ENCODE measurements around the gene SAMD8.
A peak's percentile ranks its signal among the peaks of the same experiment; 100 is the strongest.
"Not testable (repeated sequence)": the region's sequence is repeated elsewhere in the genome, so short reads cannot be mapped to it uniquely, and the experiment has no call there.

The SAMD8 gene

DNA sequence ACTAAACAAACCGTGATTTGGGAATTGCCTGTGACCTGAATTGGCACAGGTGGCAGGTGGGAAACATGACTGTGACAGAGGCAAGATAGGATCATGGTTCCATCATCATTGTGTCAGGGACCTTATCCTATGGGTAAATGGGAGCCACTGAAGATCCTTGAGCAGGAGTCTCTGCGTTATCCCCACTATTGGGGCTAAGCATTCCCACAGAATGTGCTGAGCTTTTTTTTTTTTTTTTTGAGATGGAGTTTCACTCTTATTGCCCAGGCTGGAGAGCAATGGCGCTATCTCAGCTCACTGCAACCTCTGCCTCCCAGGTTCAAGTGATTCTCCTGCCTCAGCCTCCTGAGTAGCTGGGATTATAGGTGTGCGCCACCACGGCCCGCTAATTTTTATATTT is 88.5 kb downstream of the SAMD8 start:
- not testable (repeated sequence) for DNase-seq

- DNase-seq, result no peak
Measured at GRCh38 chr10:75201793-75202307, 90.4 kb downstream of the SAMD8 start.

DNA sequence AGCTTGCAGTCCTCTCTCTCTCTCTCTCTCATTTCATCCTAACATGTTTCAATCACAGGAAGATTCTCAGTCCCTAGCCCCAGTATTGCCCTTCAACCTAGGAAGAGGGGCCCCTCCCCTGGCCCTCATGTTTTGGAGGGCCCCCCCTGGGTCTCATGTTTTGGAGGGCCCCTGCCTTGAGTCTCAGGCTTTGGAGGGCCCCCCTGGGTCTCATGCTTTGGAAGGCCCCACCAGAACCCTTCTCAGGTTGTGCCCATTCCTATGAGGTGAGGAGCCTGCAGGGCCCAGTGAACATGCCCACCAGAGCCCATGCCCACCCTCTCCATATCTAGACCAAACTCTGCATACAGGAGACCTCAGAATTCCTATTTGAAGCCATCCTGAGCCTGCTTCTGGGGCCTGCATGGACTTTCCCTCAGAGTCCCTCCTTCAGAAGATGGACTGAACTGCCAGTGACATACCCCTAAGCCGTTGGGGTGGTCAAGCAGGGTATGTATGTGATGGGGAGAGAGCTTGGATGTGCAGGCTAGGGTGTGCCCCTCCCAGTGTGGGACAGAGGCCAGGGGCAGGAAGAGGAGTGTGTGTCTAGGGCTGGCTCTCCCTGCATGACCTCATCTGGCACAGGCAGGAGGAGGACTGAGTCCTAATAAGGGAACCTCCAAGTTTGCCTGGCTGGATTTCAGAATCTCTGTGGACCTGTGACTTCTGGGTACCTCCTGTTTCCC is 91.0 kb downstream of the SAMD8 start:
- DNase-seq, result no peak

- not testable (repeated sequence) for DNase-seq
Measured at GRCh38 chr10:75203046-75203620, 91.7 kb downstream of the SAMD8 start.

- DNase-seq, result no peak
Measured at GRCh38 chr10:75203724-75204123, 92.3 kb downstream of the SAMD8 start.

DNA sequence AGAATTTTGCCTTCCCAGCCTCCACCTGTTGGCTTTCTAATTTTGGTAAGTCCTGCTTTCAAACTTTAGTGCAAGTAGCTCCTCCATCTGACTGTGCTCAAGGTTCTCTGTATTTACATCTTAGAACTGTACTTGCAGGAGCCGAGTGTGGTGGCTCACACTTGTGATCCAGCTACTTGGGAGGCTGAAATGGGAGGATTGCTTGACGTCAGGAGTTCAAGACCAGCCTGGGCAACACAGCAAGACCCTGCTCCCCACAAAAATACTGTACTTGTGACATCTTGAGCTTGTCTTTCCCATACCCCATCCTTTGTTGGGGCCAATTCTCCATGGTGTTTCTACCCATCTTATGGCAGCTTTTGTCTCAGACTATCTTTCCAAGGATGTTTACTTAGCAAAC is 94.5 kb downstream of the SAMD8 start:
- DNase-seq, result no peak

DNA sequence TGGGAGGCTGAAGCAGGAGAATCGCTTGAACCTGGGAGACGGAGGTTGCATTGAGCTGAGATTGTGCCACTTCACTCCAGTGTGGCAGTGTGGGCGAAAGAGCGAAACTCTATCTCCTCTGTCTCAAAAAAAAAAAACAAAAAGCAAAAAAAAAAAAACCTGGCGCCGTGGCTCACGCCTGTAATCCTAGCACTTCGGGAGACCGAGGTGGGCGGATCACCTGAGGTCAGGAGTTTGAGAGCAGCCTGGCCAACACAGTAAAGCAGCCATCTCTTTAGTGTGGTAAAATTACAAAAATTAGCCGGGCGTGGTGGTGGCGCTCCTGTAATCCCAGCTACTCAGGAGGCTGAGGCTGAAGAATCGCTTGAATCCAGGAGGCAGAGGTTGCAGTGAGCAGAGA is 95.2 kb downstream of the SAMD8 start:
- not testable (repeated sequence) for DNase-seq

DNA sequence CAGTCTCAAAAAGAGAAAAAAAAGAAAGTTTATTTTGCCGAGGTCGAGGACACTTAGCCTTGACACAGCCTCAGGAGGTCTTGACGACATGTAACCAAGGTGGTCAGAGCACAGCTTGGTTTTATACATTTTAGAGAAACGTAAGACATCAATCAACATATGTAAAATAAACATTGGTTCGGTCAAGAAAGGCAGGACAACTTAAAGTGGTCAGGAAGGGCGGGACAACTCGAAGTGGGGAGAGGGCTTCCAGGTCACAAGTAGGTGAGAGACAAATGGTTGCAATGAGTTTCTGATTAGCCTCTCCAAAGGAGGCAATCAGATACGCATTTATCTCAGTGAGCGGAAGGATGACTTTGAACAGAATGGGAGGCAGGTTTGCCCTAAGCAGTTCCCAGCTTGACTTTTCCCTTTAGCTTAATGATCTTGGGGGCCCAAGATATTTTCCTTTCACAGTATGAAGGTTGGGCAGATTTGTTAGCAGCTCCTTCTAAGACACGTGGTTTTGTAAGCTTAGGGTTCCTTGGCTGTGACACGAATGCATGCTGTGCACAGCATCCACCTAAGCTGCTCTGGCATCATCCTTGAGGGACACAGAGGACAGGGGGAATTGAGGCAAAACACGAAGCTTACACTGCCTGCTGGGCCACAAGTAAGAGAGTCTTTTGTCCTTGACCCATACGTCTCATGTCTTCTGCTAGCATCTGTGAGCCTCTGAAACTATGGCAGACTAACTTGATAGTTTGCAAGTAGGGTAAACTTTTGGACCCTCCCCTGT is 95.8 kb downstream of the SAMD8 start:
- DNase-seq, result no peak

- DNase-seq, result no peak
Measured at GRCh38 chr10:75207857-75208144, 96.3 kb downstream of the SAMD8 start.

GRCh38 chr10:75208181-75208580 is 96.7 kb downstream of the SAMD8 start:
- no peak for DNase-seq

DNA sequence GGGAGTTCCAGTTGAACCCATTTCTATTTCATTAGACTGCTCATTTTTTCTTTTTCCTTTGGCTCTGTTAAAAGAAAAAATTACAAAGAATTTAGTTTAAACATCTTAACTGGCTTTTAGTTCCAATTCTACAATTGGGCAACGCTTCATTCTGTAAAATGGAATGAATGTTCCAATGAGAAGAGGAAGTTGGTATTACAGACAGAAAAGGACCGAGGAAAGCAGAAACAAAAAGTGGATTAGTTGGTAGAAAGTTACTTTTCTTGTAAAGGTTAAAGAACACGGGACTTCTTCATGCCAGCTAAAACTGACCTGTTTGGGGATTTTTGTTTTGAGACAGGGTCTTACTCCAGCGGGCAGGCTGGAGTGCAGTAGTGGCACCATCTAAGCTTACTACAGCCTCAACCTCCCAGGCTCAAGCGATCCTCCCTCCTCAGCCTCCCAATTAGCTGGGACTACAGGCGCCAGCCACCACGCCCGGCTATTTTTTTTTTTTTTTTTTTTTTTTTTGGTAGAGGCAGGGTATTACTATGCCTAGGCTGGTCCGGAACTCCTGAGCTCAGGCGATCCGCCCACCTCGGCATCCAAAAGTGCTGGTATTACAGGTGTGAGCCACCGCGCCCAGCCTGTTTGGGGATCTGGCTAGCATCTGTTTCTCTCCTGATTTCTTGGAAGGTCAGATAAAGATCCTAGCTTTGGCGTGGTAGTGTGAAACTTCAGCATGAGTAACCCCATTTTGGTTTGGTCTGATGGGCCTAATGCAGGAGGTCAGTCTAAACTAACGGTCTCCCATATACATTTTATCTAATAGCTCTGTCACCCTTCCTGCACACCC is 97.8 kb downstream of the SAMD8 start:
- no peak for DNase-seq

DNA sequence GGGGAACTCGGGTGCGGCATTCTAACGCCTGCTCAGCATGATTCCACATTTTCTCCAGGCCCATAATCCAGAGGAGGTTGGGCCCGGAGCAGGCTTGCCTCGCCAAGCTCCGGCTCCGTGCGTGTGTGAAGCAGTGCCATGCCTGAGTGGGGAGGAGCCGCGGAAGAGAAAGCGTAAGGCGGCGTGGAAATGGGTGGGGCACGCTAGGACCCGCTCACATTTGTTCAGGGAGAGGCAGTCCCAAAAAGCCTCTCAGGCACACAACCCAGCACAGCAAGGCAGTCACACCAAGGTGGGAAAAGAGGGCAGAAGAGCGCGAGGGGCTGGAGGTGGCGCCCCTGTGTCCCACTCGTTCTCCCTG is 98.4 kb downstream of the SAMD8 start:
- DNase-seq, result no peak

- peak; percentile 4 for DNase-seq
Measured at GRCh38 chr10:75210282-75211006, 99.0 kb downstream of the SAMD8 start, which contains the start of gene VDAC2. TSS of gene VDAC2 (plus strand) at chr10:75210796. CDS start at chr10:75211159, 363 bp downstream.

DNA sequence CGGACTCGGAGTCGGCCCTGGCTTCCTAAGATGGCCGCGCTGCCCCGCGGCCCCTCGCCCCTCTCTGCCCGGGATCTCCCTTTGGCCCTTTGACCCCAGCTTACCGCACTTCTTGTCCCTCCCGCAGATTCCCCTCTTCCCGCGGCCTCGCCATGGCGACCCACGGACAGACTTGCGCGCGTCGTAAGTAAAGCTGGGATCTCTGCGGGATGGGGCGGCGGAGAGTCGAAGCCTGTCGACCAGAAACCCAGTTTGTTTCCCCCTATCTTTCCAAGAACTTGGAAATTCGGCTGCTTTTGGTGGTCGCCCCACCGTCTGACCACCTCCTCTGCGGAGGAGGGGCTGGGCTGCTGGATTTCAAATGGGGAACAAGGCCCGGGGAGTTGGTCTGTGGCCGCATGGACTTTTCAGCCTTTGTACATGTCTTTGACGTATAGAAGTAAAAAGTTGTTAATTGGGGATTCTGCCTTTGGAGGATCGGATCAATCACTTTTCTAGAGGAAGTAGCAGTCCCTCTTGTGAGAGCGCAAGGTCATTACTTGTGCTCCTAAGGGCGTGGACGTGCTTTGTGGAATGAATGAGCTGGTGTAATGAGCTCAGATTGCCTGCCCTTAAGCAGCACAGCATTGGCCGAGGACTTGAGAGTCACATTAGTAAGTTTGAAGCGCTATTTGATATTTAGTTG is 99.7 kb downstream of the SAMD8 start:
- no peak for DNase-seq

DNA sequence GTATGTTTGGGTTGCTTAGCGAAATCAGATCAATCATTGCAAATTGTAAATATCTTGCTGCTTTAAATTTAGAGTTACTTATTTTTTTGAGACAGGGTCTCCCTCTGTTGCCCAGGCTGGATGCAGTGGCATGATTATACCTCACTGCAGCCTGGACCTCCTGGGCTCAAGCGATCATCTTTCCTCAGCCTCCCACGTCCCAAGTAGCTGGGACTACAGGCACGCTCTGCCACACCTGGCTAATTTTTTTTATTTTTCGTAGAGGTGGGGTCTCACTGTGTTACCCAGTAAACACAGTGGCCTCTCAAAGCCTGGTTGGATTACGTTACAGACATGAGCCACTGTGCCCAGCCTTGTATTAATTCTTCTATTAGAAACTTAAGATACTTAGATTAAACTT is 100.9 kb downstream of the SAMD8 start:
- no peak for DNase-seq

- DNase-seq, result no peak
Measured at GRCh38 chr10:75220274-75220673, 108.8 kb downstream of the SAMD8 start.

DNA sequence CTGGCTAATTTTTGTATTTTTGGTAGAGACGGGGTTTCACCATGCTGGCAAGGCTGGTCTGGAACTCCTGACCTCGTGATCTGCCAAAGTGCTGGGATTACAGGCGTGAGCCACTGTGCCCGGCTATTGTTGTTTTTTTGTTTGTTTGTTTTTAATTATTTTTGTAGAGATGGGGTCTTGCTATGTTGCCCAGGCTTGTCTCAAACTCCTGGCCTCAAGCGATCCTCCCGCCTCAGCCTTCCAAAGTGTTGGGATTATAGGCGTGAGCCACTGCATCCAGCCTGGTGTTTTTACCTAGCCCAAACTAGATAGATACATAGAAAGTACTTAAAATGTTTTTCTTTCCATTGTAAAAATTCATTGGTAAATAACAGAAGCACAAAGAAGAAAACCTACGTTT is 110.0 kb downstream of the SAMD8 start:
- not testable (repeated sequence) for DNase-seq

- no peak for DNase-seq
Measured at GRCh38 chr10:75223507-75223906, 112.1 kb downstream of the SAMD8 start.

DNA sequence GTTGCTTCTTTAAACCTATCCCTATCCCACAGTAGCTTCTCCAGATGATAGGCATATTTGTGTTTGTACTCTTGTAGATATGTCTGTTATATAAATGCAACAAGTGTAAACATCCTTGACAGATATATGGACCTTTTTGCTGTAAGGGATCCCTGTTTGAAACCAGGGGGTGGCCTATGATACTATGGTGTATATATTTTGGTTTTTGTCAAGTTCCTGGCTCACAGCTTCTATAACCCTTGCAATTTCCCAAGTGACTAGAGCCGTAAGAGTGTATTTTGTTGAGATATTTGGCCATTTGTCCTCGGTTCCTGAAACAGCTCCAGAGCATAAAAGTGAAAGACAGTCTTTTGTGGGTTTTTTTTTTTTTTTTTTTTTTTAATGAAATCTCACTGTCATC is 114.6 kb downstream of the SAMD8 start:
- DNase-seq, result no peak

- no peak for DNase-seq
Measured at GRCh38 chr10:75226656-75227055, 115.2 kb downstream of the SAMD8 start.

DNA sequence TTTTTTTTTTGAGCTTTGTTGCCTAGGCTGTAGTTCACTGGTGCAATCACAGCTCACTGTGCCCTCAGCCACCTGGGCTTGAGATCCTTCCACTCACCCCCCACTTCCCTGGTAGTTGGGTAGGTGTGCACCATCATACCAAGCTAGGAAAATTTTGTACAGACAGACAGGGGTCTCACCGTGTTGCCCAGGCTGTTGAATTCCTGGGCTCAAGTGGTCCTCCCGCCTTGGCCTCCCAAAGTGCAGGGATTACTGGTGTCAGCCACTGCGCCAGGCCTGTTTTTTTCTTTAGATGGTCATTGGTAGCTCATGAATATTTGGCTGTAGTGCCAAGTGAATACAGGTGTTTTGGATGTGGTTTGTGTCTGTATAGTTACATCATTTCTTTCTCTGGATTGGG is 116.8 kb downstream of the SAMD8 start:
- no peak for DNase-seq

DNA sequence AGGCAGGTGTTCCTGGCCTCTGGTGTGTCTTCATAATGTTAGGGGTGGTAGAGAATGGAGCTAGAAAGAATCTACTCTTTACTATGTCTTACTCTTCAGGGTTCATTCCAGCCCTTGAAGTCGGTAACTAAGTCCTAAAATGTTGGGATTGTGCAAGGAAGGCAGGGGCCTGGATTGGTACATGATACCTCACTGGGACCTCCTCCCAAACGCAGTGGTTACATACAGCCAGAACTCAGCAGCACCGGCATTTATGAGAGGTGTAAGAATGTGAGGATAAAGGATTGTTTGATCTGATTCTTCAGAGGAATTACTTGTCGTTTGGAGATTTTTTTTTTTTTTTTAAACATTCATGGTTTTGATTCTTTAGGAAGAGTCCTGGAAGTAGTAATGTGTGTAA is 117.4 kb downstream of the SAMD8 start:
- DNase-seq, result no peak
